Activated CD8-positive, alpha-beta memory T cell treated with anti-CD3 and anti-CD28 coated beads for 4 hours (primary cell): ENCODE results near the gene PSEN1.

Experiments used
- DNase-seq, 2 donors: peaks; one replicate each; pipeline ENCODE4 v3.0.0-alpha.2; 2020; ENCODE audit warnings: low read depth in 2 of 2

PSEN1 gene

DNA sequence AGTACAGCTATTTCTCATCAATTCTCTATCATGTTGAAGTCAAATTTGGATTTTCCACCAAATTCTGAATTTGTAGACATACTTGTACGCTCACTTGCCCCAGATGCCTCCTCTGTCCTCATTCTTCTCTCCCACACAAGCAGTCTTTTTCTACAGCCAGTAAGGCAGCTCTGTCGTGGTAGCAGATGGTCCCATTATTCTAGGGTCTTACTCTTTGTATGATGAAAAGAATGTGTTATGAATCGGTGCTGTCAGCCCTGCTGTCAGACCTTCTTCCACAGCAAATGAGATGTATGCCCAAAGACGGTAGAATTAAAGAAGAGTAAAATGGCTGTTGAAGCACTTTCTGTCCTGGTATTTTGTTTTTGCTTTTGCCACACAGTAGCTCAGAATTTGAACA is 83.8 kb downstream of the PSEN1 start:
- DNase-seq: no peak

DNA sequence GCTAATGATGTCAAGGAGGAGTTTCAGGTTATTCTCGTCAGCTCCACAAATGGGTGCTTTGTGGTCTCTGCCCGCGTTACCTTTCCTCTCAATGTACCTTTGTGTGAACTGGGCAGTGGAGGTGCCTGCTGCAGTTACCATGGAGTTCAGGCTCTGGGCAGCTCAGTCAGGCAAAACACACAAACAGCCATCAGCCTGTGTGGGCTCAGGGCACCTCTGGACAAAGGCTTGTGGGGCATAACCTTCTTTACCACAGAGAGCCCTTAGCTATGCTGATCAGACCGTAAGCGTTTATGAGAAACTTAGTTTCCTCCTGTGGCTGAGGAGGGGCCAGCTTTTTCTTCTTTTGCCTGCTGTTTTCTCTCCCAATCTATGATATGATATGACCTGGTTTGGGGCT is 84.3 kb downstream of the PSEN1 start:
- DNase-seq: no peak

DNA sequence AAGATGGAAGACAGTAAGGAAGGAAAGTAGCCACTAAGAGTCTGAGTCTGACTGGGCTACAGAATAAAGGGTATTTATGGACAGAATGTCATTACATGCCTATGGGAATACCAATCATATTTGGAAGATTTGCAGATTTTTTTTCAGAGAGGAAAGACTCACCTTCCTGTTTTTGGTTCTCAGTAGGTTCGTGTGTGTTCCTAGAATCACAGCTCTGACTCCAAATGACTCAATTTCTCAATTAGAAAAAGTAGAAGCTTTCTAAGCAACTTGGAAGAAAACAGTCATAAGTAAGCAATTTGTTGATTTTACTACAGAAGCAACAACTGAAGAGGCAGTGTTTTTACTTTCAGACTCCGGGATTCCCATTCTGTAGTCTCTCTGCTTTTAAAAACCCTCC is 85.6 kb downstream of the PSEN1 start:
- no peak for DNase-seq

DNA sequence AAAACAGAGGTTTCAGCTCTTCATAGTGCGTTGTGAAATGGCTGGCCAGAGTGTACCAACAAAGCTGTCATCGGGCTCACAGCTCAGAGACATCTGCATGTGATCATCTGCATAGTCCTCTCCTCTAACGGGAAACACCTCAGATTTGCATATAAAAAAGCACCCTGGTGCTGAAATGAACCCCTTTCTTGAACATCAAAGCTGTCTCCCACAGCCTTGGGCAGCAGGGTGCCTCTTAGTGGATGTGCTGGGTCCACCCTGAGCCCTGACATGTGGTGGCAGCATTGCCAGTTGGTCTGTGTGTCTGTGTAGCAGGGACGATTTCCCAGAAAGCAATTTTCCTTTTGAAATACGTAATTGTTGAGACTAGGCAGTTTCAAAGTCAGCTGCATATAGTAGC is 86.7 kb downstream of the PSEN1 start:
- no peak for DNase-seq

DNA sequence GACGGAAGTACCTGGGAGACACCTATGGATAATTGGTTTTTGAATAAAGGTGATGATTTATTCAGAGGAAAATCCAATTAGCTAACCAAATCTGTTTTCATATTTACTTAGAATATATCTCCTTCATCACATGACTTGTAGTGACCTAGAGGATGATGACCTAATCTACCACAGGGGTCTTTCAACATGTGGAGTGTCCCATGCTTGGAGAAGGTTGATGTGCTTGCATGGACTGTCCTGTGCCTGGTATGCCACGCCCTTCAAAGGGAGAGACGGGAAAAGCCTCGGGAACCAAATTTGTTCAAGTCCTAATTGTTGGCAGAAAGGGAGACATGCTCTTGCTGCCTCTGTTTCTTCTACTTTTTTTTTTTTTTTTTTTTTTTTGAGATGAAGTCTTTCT is 89.2 kb downstream of the PSEN1 start:
- no peak for DNase-seq

DNA sequence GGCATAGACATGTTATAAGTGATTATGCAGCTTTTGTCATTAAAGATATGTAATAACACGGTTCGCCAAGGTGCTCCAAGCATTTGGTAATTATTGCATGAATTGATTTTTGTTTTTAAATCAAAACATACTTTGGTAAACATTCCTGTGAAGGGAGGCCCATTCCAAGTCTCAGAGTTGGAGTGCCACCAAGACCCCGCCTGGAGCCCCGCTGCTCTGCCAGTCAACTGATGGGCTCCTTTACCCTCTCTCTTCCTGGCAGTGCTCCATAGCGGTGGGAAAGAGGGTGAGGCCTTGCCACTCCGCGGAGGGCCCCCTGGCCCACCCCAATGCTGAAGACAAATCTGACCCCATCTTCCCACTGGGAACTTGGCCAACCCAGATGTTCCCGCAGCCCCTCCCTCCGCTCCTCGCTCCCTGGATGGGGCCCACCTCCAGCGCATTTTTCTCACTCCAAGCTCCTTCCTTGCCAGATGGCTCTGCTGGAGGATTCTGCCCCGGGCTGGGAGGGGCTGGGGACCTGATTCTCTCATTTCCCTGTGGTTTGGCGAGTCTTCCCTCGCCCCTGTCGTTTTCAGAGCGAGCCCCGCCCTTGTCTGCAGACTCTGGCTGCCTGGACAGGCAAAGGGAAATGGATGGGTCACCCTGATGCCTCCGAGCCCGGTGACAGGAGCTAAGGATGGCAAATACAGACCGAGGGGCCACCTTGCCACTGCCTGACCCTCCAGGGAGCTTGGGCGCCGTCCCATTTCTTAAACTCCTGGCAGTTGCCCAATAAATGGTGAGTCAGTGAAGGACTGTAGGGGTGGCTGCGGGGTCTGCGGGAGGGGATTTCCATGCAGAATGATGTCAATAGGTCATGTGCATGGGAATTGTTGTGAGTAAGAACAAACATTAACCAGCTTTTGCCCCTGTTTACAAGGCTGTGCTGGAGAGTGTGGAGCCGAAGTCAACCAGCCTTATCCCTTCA is 91.8 kb downstream of the PSEN1 start:
- DNase-seq: no peak

DNA sequence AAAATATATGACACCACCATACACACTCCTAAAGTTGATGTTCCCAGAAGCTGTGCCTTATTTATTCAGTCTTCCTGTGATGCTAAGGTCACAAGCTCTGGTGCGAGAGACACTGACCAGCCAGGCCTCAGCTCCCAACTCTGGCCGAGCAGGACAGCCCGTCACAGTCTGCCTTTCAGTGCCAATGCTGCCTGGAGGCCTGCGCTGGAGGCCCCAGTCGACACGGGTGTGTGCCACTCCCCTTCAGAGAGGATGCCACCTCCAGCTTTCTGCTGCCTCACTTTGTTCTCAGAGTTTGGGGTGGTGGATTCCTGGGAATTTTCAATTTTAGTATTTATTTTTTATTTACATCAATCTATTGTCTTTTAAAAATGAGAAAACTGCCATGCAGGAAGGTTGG is 93.7 kb downstream of the PSEN1 start:
- DNase-seq: no peak

DNA sequence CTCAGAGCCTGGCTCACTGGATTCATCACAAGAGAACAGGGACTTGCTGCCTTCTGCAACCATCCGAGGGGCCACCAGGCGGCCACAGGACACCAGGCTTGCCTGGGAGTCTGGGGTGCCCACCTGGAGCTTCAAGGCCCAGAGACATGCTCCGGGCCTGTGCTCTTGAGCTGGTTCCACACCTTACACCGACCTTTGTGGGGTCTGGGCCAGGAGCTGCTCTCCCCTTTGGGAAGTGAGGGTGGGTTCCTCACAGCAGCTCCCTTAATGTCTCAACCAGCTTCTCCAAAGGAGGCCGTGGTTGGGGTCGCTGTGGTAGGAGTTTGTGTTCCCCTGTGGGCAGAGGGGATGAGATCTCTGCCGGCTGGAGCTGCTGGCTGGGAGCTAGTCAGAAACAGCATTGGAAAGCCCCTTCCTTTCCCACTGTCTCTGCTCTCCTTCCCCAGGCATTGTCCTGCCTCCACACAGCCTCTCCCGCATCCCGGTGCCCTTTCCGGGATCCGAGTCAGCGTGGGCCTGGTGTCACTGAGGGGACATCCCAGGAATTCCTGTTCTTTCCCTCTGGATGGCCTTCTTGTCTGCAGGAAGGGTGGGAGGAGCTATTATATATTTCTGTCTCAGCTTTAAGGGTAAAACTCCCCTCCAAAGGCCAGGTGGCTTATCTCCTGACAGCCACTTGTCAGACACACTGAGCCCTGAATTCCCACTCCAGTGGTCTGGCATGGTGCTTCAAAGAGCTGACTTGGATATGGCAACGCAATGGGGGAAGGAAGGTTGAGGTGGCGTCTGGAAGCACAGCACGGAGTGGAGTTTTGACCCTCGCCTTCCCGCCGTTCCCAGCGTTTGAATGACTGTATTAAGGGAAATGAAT is 95.9 kb downstream of the PSEN1 start:
- no peak for DNase-seq

DNA sequence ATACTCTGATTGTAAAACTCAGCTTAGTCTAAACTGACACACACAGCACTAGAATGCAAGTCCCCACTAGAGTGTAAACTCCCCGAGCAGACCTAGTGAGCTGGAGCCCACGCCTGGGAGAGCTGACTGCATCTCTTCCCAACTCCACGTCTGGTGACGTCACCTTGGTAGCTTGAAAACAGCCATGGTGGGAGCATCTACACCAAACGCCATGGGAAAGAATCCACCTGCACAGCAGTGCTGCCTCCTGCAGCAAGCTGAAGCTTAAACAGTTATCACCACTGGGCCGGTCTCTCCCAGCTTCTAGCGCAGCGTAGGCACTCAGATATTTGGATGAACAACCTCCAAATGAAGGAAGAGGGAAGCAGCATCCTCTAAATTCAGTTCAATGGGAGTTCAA is 96.7 kb downstream of the PSEN1 start:
- DNase-seq: no peak

DNA sequence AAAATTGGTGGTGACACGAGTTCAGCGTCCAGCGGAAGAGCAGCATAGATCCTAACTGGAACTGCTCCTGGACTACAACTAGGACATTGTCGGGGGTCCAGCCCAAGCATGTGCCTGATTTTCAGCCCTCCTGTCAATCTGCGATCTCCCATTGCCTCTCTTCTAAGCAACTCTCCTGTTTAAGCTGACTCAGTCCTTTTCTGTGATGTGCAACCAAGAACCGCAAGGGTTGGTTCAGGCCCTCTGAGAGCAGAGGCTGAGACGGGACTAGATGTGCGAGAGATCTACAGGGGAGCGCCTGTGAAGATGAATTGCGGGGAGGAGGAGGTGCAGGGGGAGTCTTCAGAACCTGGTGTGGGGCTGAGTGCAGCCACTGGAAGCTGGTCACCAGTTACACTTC is 97.3 kb downstream of the PSEN1 start:
- DNase-seq: no peak

DNA sequence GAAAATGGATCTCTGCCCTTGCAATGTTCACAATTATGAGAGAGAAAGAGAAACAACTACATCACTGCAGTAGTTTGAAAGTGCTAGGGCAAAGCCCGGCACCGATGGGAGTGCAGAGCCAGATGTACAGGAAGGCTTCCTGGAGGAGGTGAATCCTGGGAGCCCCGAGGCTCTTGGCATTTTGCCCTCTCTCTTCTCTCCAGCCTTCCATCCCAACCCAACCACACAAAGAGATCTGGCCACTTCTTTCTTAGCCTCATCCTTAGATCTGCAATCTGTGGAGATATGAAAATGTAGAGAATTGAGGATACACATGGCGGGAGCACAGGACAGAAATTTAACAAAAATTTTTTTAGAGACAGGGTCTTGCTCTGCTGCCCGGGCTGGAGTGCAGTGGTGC is 97.7 kb downstream of the PSEN1 start:
- no peak for DNase-seq

DNA sequence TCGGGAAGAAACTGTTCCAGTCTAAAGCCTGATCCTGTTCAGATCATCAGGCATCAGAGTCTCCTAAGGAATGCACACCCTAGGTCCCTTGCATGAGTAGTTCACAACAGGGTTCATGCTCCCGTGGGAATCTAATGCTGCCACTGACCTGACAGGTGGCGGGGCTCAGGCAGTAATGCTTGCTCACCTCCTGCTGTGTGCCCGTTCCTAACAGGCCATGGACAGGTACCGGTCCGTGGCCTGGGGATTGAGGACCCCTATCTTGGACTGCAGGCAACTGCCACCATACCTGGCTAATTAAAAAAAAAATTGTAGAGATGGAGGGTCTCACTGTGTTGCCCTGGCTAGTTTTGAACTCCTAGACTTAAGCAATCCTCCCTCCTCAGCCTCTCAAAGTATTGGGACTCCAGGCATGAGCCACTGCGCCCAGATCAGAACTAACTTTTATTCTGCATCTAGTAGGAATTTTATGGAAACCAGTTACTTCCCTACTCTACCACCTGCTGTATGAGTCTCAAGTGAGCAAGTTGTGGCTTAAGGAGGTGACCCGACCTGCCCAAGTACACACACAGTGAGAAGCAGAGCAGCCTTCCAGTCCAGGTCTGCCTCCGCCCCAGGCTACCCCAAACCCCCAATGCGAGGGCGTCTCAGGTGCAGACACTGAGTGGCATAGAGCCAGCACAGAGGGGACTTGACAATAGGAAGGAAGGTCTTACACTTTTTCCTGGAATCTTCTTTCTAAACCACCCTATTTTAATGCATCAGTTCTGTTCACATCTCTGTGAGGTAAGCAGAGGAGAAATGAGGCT is 98.5 kb downstream of the PSEN1 start:
- DNase-seq: no peak

DNA sequence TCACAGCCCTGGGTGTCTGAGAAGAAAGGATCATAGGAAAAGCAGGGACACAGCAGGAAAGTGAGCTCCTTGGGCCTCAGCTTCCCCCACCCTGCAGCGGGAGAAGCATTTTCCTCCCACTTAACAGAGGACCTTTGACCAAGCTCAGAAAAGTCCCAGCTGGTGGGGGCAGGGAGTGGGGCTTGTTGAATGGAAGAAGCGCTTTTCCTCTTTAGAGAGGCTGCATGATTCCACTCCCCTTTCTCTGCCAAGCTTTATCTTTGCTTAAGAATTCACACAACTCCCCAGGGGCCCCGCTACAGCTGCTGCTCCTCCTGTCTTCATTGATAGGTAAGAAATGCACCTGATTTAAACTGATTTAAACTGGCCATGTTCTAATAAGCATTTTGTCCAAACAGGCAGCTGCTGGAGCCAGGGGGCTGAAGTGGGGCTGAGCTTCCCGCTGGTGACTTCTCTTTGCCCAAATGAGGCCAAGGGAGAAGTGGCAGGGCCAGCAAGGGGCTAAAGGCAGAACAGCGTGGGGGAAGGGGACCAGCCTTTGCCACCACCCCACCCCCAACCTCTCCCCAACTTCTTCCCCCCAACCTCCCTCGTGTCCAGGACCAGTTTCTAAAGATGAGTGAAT is 99.3 kb downstream of the PSEN1 start:
- no peak for DNase-seq

DNA sequence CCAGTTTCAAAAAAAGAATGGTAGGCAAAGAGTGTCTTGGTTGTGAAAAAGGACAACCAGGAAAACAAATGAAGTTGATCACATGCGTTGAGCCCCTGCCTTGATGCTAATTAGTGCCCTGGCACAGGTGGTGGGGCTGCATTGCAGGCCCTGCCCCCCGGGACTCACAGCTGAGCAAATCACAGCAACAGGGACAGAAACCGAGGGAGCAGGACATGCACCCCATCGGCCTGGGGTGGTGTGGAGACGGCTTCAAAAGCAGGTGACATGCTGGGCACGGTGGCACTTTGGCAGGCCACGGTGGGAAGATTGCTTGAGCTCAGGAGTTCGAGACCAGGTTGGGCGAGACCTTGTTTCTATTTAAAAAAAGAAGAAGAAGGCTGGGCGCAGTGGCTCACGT is 99.8 kb downstream of the PSEN1 start:
- DNase-seq: no peak

DNA sequence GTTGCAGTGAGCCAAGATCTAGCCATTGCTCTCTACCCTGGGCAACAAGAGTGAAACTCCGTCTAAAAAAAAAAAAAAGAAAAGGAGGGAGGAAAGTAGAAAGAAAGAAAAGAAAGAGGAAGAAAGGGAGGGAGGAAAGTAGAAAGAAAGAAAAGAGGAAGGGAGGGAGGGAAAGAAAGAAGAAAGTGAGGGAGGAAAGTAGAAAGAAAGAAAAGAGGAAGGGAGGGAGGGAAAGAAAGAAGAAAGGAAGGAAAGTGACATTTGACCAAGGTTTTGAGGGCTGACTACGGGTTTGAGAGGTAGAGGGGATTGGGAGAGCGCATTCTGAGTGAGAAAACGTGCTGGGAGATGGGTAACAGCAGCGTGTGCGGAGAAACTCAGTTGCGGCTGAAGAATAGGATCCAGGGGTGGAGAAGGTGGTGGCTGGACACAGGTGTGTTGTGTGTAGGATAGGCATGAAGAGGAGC is 100.5 kb downstream of the PSEN1 start:
- no peak for DNase-seq

DNA sequence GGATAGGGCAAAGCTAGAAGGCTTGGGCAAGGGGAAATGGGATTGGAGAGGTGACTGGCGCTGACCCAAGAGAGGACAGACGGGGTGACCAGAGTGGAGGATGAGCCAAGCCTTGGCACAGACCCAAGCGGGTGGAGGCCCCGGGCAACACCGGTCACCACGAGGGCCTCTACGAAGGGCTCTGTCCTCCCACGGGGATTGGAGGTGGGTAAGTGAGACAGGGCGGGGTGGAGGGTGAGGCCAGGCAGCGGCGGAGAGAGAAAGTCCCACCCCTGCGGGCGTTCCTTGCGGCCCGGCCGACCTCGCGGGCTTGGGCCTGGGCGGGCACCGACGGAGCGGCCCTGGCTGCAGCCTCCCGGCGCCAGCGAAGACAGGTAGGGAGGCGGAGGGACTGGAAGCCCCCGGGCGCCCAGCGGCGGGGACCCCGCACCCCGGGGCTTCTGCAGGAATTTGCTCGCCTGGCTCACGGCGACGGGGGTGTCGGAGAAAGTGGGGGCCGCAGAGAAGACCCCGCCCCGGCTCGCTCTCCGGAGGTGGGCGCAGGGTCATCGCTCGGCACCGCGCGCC is 101.0 kb downstream of the PSEN1 start, which contains the start of gene PAPLN:
Gene PAPLN, plus strand, starts transcription at position 288 of the 567 bp plus-strand sequence. CDS start 2,273 bp downstream, outside the sequence.
- DNase-seq: no peak

DNA sequence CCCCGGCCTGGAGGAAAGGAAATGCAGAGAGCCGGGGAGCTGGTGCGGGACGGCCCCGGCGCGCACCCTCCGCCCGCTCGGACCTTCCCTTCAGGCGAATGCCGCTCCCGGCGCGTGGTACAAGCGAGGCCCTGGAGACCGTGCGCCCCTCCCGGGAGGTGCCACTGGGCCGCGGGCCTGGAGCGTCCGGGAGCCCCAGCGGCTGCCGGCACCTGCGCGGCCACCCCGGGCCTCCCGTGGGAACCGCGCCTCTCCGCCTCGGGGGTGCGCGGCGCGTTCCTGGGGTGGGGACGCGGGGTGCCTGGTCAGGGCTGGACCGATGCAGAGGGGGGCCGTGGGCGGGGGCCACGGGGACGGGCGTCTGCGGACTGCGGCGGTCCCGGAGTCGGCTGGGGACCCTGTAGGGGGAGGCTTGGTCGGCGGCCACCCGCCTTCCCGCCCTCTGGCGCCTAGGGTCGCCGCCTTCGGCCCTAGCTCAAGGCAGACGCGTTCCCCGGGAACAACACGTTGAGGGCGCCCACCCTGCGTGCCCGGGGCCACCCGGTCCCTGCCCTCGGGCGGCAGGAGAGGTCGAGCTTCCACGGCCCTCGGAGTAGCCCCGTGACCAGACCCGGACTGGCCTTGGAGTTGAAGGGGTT is 101.6 kb downstream of the PSEN1 start:
- no peak for DNase-seq

DNA sequence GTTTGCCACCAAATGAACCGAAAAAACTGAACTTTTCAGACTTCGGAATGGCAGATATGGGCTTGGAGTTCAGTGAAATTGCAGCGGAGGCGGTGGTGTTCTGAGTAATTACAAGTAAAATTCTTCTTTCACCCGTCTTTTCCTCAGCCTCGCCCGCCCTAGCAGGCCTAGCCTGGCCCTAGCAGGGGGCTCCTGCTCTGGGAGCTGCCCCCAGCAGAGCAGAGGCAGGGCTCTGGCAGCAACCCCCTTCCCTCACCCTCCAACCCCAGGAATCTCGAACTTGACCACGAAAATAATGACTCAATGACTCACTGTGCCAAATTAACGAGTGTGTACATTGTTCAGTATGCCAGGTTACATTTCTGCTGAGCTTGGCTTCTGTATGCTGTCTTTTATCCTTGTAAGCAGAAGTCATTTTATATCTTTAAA is 102.1 kb downstream of the PSEN1 start:
- no peak for DNase-seq

DNA sequence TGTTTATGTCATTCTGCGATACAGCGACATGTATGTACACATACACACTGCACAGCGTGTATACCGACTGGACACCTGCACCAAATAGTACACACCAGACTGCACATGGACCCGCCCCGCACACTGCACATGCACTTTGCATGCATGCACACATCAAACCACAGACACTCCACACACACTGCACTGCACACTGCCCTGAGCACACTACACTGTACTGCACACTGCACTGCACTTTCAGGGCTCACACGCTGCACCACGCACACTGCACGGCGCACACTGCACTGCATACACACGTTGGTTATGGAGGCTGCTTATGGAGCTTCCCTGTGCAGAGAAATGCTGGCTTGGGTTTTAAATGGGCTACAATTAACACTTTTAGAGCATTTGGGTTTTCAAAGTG is 102.6 kb downstream of the PSEN1 start:
- no peak for DNase-seq
